ENCODE measurements around the gene NOX3. TPM values are rescaled to one million over a fixed set of nuclear protein-coding genes. Genes with fewer than 3 reads are reported as not detected.

NOX3 gene
- total RNA-seq, 6 donors from 2014 or later, result not detected

DNA sequence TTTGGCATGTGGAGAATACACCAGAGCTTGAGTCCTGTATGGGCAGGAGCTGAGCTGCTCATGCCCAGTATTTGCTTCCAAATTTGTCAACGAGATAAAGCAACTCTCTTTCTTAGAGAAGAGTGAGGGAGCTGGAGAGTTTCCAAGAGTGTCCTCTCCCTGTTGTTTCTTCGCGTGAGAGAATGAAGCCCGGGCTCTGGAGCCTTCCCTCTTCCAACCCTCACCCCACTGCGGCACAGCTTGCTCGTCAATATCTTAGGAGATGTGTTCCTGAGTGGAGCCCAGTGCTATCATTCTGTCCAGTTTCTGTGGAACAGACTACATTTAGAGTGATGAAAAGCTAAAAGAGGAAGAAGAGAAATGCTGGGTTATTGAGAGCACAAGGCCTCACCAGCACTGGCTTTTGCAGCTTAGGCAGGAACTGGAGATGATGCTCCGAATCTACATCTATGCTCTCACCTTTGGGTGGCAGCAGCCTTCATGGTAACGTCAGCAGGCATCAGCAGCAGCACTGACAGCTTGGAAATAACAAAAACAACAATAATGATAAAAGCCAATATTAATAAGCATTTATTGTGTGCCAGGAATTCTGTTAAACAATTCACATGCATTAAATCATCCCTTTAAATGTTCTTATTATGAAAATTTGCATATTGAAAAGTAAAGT is 74.8 kb downstream of the NOX3 start:
- Histone ChIP-seq H3K27ac (no peak overlapping the region), H3K4me3 (no peak overlapping the region), H3K4me1 (no peaks in the 10 kb centered on the region), H3K9me3 (no peaks in the 10 kb centered on the region), H3K36me3 (no peaks in the 10 kb centered on the region), H3K27me3 (no peaks in the 10 kb centered on the region)
- TF ChIP-seq, protein P1, sequence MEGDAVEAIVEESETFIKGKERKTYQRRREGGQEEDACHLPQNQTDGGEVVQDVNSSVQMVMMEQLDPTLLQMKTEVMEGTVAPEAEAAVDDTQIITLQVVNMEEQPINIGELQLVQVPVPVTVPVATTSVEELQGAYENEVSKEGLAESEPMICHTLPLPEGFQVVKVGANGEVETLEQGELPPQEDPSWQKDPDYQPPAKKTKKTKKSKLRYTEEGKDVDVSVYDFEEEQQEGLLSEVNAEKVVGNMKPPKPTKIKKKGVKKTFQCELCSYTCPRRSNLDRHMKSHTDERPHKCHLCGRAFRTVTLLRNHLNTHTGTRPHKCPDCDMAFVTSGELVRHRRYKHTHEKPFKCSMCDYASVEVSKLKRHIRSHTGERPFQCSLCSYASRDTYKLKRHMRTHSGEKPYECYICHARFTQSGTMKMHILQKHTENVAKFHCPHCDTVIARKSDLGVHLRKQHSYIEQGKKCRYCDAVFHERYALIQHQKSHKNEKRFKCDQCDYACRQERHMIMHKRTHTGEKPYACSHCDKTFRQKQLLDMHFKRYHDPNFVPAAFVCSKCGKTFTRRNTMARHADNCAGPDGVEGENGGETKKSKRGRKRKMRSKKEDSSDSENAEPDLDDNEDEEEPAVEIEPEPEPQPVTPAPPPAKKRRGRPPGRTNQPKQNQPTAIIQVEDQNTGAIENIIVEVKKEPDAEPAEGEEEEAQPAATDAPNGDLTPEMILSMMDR (IDR thresholded peaks at IDR 0.05), result no peak
- no peak for TF ChIP-seq POLR2AphosphoS5 (IDR thresholded peaks at IDR 0.05)
- no peak for TF ChIP-seq EP300 (IDR thresholded peaks at IDR 0.05)
- TF ChIP-seq POLR2A (IDR thresholded peaks at IDR 0.05), result no peak
- ATAC-seq (ENCODE audit: low FRiP score in 2 of 2) (no peak), DNase-seq (no peak)
- 78 to 83% methylated on average over 8 of the region's 8 CpGs for WGBS, 2 donors

DNA sequence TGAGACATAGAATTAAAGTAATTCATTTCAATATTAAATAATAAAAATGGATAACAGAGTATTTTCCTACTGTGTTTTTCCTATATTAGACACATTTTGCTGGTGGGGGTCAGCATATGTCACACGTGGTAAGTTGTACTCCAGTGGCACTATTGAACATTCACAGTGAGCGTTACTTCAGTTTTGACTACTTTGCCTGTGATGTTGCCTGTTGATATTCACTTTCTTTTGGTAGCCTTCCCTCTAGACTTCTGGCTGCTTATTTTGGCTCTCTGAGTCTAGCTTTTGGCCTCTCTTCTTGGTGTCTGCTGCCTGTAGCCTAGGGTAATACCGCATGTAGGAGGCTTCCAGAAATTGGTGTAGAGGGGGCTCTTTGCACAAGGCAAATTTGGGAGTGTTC is 76.9 kb downstream of the NOX3 start:
- ATAC-seq (ENCODE audit: low FRiP score in 2 of 2), result no peak

DNA sequence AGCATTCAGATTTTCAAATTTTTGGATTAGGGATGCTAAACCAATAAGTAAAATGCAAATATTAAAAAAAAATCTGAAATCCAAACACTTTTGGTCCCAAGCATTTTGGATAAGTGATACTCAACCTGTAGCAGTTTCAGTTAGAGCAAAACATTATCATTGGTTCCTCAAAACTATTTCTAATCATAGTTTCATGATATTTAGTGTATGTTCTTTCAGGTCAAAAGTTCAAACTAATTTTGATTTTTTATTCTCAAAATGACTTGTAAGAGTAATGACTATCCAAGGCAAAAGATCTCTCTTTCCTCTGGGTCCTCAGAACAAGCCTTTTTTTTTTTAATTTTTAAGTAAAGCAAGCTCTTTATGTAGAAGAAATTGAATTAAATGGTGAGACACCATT is 77.4 kb downstream of the NOX3 start:
- DNase-seq, result no peak
- no peaks in the 10 kb centered on the region for H3K27me3 ChIP-seq
- ATAC-seq (ENCODE audit: low FRiP score in 2 of 2), result no peak
- H3K27ac ChIP-seq, result no peak overlapping the region
- no peaks in the 10 kb centered on the region for H3K4me1 ChIP-seq
- H3K36me3 ChIP-seq, result no peaks in the 10 kb centered on the region
- no peak overlapping the region for H3K4me3 ChIP-seq
- TF ChIP-seq EP300 (IDR thresholded peaks at IDR 0.05) (no peak), POLR2AphosphoS5 (IDR thresholded peaks at IDR 0.05) (no peak), POLR2A (IDR thresholded peaks at IDR 0.05) (no peak)
- TF ChIP-seq, protein P1 (IDR thresholded peaks at IDR 0.05), result no peak
- H3K9me3 ChIP-seq, result no peaks in the 10 kb centered on the region

More for the DNA sequence above, 76.9 kb downstream of the NOX3 start:
- Histone ChIP-seq H3K27me3 (no peaks in the 10 kb centered on the region), H3K4me1 (no peaks in the 10 kb centered on the region), H3K36me3 (no peaks in the 10 kb centered on the region), H3K27ac (no peak overlapping the region), H3K4me3 (no peak overlapping the region), H3K9me3 (no peaks in the 10 kb centered on the region)
- DNase-seq, result no peak
- TF ChIP-seq EP300 (IDR thresholded peaks at IDR 0.05), result no peak
- no peak for TF ChIP-seq POLR2A (IDR thresholded peaks at IDR 0.05)
- TF ChIP-seq POLR2AphosphoS5 (IDR thresholded peaks at IDR 0.05), result no peak
- TF ChIP-seq, protein P1 (IDR thresholded peaks at IDR 0.05), result no peak
- 87 to 95% methylated on average over 3 of the region's 3 CpGs for WGBS, 2 donors

DNA sequence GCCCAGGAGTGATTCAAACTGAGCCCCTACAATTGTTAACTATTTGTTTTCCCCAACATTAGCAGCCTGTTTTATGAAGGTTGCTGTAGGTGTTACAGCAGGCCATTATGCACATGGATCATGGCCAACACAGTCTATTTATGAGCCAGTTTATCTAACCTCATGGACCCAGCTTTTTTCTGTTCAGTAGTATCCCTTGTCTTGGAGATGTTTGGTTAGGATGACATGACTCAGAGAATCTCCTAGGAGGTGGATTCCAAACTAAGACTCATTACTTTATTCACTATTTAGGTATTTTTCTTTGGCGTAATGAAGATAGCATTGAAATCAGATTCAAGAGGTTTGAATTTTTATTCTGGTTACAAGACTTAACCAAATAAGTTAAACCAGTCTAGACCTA is 78.6 kb downstream of the NOX3 start:
- H3K27me3 ChIP-seq, result no peaks in the 10 kb centered on the region
- ATAC-seq (ENCODE audit: low FRiP score in 2 of 2) (no peak), DNase-seq (no peak)
- no peaks in the 10 kb centered on the region for H3K4me1 ChIP-seq
- 84 to 92% methylated on average over 1 of the region's 1 CpG for whole genome bisulfite sequencing, 2 donors
- no peak overlapping the region for H3K4me3 ChIP-seq
- H3K36me3 ChIP-seq, result no peaks in the 10 kb centered on the region
- H3K27ac ChIP-seq, result no peak overlapping the region
- TF ChIP-seq, protein P1 (IDR thresholded peaks at IDR 0.05), result no peak
- TF ChIP-seq POLR2A (IDR thresholded peaks at IDR 0.05), result no peak
- no peak for TF ChIP-seq EP300 (IDR thresholded peaks at IDR 0.05)
- no peak for TF ChIP-seq POLR2AphosphoS5 (IDR thresholded peaks at IDR 0.05)
- no peaks in the 10 kb centered on the region for H3K9me3 ChIP-seq

DNA sequence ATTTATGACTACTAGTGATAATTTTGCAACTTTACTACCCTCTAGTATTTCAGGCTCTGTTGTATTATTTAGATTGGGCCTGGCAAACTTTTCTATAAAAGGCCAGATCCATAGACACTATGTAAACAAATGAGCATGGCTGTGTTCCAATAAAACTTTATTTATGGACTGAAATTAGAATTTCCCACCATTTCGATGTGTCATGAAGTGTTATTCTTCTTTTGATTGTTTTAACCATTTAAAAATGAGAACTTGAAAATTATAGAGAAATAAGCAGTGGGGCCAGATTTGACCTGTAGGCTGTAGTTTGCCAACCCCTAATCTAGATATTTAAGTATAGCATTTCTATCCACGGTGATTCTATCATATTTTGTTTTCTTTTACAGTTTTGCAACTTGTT is 79.8 kb downstream of the NOX3 start:
- 76 to 79% methylated on average over 2 of the region's 2 CpGs for WGBS, 2 donors
- Histone ChIP-seq H3K9me3 (no peaks in the 10 kb centered on the region), H3K27me3 (no peaks in the 10 kb centered on the region), H3K36me3 (no peaks in the 10 kb centered on the region), H3K4me3 (no peak overlapping the region), H3K4me1 (no peaks in the 10 kb centered on the region), H3K27ac (no peak overlapping the region)
- DNase-seq, result no peak
- ATAC-seq (ENCODE audit: low FRiP score in 2 of 2), result no peak
- TF ChIP-seq POLR2A (IDR thresholded peaks at IDR 0.05) (no peak), EP300 (IDR thresholded peaks at IDR 0.05) (no peak)
- TF ChIP-seq, protein P1 (IDR thresholded peaks at IDR 0.05), result no peak

All from upper lobe of left lung (tissue), 6 donors.